Thoracic aorta (tissue), 2 donors: ENCODE measurements around the gene KLF4. TPM values are rescaled to one million over a fixed set of nuclear protein-coding genes. Genes with fewer than 3 reads are reported as not detected.

Experiments
- ATAC-seq: fragments of 150-250 bp; one replicate; pipeline ENCODE4 v1.8.0; 2017; ENCODE audit warnings: low read depth; ENCODE audit not compliant: insufficient number of reproducible peaks, low FRiP score
- DNase-seq: peaks from one replicate; pipeline ENCODE4 v3.0.0-alpha.2; 2020; ENCODE audit warnings: low spot score
- H3K27ac ChIP-seq, 2 donors: fragments of 200-600 bp; sonication (generic); 1 replicate in 1 of 2; 2 replicates in 1 of 2; pipeline ENCODE4 v1.5.1; 2016; ENCODE audit warnings: mild to moderate bottlenecking in 2 of 2, moderate library complexity in 2 of 2
- H3K27me3 ChIP-seq: fragments of 200-600 bp; sonication (generic); replicated peaks from 2 replicates; pipeline ENCODE4 v1.6.0; 2016; ENCODE audit warnings: mild to moderate bottlenecking; ENCODE audit not compliant: insufficient read depth
- H3K36me3 ChIP-seq: fragments of 200-600 bp; sonication (generic); one replicate; pipeline ENCODE4 v1.5.1; 2016
- H3K4me1 ChIP-seq, 2 donors: fragments of 200-600 bp; sonication (generic); 1 replicate in 1 of 2; 2 replicates in 1 of 2; pipeline versions ENCODE4 v1.5.1 to v1.6.0; 2016; ENCODE audit warnings: low read depth in 2 of 2, mild to moderate bottlenecking in 1 of 2; ENCODE audit not compliant: control insufficient read depth in 1 of 2
- H3K4me3 ChIP-seq: fragments of 200-600 bp; sonication (generic); 2 replicates; pipeline ENCODE4 v1.5.1; 2016; ENCODE audit warnings: mild to moderate bottlenecking
- H3K9me3 ChIP-seq: fragments of 200-600 bp; sonication (generic); 2 replicates; pipeline ENCODE4 v1.5.1; 2016
- total RNA-seq, 2 donors: library from RNA; depleted of rRNA; stranded (reverse); fragments of >200 nt; gene quantifications; one replicate each; pipeline versions ENCODE4 v1.1.0 to v1.2.3, GENCODE V29; 2016
- TF ChIP-seq, protein P1 (sequence below): fragments of 200-600 bp; sonication (generic); IDR thresholded peaks from one replicate; pipeline ENCODE4 v1.5.1; 2019; ENCODE audit warnings: antibody characterized with exemption

KLF4 gene
- 100 to 1,000 TPM in 1 of 2 donors, 10 to 100 TPM in 1; 70.6 to 213 TPM for total RNA-seq

GRCh38 chr9:107489687-107490605 lies at the start of gene KLF4:
Gene KLF4 (minus strand): TSS chr9:107489769. CDS start chr9:107489172, 597 bp downstream.
- H3K9me3 ChIP-seq = no peaks in the 10 kb centered on the region
- TF ChIP-seq, protein P1, sequence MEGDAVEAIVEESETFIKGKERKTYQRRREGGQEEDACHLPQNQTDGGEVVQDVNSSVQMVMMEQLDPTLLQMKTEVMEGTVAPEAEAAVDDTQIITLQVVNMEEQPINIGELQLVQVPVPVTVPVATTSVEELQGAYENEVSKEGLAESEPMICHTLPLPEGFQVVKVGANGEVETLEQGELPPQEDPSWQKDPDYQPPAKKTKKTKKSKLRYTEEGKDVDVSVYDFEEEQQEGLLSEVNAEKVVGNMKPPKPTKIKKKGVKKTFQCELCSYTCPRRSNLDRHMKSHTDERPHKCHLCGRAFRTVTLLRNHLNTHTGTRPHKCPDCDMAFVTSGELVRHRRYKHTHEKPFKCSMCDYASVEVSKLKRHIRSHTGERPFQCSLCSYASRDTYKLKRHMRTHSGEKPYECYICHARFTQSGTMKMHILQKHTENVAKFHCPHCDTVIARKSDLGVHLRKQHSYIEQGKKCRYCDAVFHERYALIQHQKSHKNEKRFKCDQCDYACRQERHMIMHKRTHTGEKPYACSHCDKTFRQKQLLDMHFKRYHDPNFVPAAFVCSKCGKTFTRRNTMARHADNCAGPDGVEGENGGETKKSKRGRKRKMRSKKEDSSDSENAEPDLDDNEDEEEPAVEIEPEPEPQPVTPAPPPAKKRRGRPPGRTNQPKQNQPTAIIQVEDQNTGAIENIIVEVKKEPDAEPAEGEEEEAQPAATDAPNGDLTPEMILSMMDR = no peak
- peaks cover 10% of the 10 kb centered on the region for H3K36me3 ChIP-seq
- peaks cover 10 to 34% of the 10 kb centered on the region in 2 donors for H3K4me1 ChIP-seq
- no peaks in the 10 kb centered on the region for H3K27me3 ChIP-seq
- peak within 1 kb of the TSS; percentile 95 to 97 for H3K27ac ChIP-seq
- peak; percentile 63 for ATAC-seq
- peak within 1 kb of the TSS; percentile 96 for H3K4me3 ChIP-seq
- DNase-seq = peak; percentile 80

DNA sequence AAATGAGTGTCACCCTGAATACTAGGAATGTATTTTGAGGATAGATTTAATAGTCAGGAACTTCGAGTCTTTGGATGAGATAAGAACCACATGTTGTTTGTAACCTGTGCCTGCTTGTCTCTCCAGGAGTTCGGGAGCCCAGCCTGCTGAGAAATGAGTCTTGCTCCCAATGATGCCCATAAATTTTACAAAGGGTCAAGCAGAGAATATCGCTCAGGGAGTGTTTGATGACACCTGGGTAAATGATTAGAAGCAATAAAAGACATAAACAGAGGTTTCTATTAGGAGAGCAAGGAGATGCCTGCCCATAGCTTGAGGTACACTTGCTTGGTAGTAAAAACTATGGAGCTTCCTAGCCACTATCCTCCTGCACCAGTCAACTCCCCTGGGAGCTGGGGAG lies 46.9 kb upstream of the KLF4 start:
- TF ChIP-seq, protein P1 = no peak
- no peak overlapping the region for H3K27ac ChIP-seq

GRCh38 chr9:107534510-107535078 lies 45.0 kb upstream of the KLF4 start:
- no peak overlapping the region for H3K27ac ChIP-seq
- ATAC-seq = no peak
- H3K36me3 ChIP-seq = no peaks in the 10 kb centered on the region
- TF ChIP-seq, protein P1 = no peak
- H3K9me3 ChIP-seq = no peaks in the 10 kb centered on the region
- no peaks in the 10 kb centered on the region for H3K27me3 ChIP-seq
- H3K4me1 ChIP-seq = no peaks in the 10 kb centered on the region
- H3K4me3 ChIP-seq = no peak overlapping the region
- no peak for DNase-seq

More for the DNA sequence above, 46.9 kb upstream of the KLF4 start:
- H3K4me3 ChIP-seq = no peak overlapping the region
- no peaks in the 10 kb centered on the region for H3K27me3 ChIP-seq
- no peaks in the 10 kb centered on the region for H3K4me1 ChIP-seq
- H3K9me3 ChIP-seq = no peaks in the 10 kb centered on the region
- H3K36me3 ChIP-seq = no peaks in the 10 kb centered on the region
- DNase-seq (no peak), ATAC-seq (no peak)

DNA sequence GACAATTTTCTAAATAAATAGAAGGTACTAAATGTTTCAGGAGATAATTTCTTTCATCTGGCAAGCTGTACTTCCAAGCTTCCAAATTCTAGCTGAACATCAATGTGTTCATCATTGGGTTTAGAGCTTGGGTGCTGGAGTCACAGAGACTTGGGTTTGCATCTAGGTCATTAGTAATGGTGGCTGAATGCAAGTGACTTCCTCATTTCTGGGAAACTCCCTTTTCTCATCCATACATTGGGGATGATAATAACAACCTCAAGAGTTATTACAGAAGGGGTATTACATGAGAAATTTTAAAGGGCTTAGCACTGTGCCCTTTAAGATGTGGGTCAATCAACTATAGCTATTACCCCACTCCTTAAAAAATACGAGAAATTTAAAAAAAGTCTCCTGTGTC lies 41.1 kb upstream of the KLF4 start:
- Histone ChIP-seq H3K4me3 (no peak overlapping the region), H3K27ac (no peak overlapping the region), H3K9me3 (no peaks in the 10 kb centered on the region), H3K36me3 (no peaks in the 10 kb centered on the region), H3K4me1 (no peaks in the 10 kb centered on the region), H3K27me3 (no peaks in the 10 kb centered on the region)
- TF ChIP-seq, protein P1 = no peak
- DNase-seq = no peak
- no peak for ATAC-seq

GRCh38 chr9:107528686-107529085 lies 39.1 kb upstream of the KLF4 start:
- Histone ChIP-seq H3K27me3 (no peaks in the 10 kb centered on the region), H3K27ac (no peak overlapping the region), H3K4me1 (no peaks in the 10 kb centered on the region), H3K4me3 (no peak overlapping the region), H3K36me3 (no peaks in the 10 kb centered on the region), H3K9me3 (no peaks in the 10 kb centered on the region)
- TF ChIP-seq, protein P1 = no peak
- DNase-seq = no peak
- ATAC-seq = no peak
